Measurements from ENCODE around the gene RIBC2.
"Not testable (repeated sequence)": the region's sequence is repeated elsewhere in the genome, so short reads cannot be mapped to it uniquely, and the experiment has no call there.

Gene RIBC2

GRCh38 chr22:45413368-45414211 lies at the start of gene RIBC2, which contains the start of gene SMC1B:
Gene RIBC2, plus strand, starts transcription at chr22:45413693. Its CDS starts 194 bp downstream, at chr22:45413887.
Gene SMC1B, minus strand, starts transcription at chr22:45413599. Its CDS starts 32 bp downstream, at chr22:45413567.
- TF ChIP-seq OSR1 (CRISPR knock-in tag; IDR thresholded peaks at IDR 0.05) (no peak), CREB5 (CRISPR knock-in tag; IDR thresholded peaks at IDR 0.05; ENCODE audit: low read depth) (no peak), ISL1 (CRISPR knock-in tag; IDR thresholded peaks at IDR 0.05) (no peak), RARB (CRISPR knock-in tag; IDR thresholded peaks at IDR 0.05) (no peak), TSHZ2 (CRISPR knock-in tag; IDR thresholded peaks at IDR 0.05) (no peak), GLIS3 (CRISPR knock-in tag; IDR thresholded peaks at IDR 0.05) (no peak), PATZ1 (CRISPR knock-in tag; IDR thresholded peaks at IDR 0.05; ENCODE audit: borderline replicate concordance) (no peak), ZC3H10 (CRISPR knock-in tag; IDR thresholded peaks at IDR 0.05) (no peak), ARNTL (CRISPR knock-in tag; IDR thresholded peaks at IDR 0.05; ENCODE audit: borderline replicate concordance, low read depth) (no peak), POU6F1 (CRISPR knock-in tag; IDR thresholded peaks at IDR 0.05; ENCODE audit: borderline replicate concordance, low read depth) (no peak), ZNF8 (CRISPR knock-in tag; IDR thresholded peaks at IDR 0.05) (no peak), ESRRG (CRISPR knock-in tag; IDR thresholded peaks at IDR 0.05) (no peak), CSDC2 (CRISPR knock-in tag; IDR thresholded peaks at IDR 0.05) (no peak), ZFP30 (CRISPR knock-in tag; IDR thresholded peaks at IDR 0.05) (no peak)
- no peak for ATAC-seq

GRCh38 chr22:45366713-45367112 lies 46.8 kb upstream of the RIBC2 start:
- TF ChIP-seq ARNTL (CRISPR knock-in tag; IDR thresholded peaks at IDR 0.05; ENCODE audit: borderline replicate concordance, low read depth) (no peak), SNAI2 (CRISPR knock-in tag; IDR thresholded peaks at IDR 0.05) (no peak), TCF4 (CRISPR knock-in tag; IDR thresholded peaks at IDR 0.05; ENCODE audit: borderline replicate concordance) (no peak), ZNF8 (CRISPR knock-in tag; IDR thresholded peaks at IDR 0.05) (no peak), POU6F1 (CRISPR knock-in tag; IDR thresholded peaks at IDR 0.05; ENCODE audit: borderline replicate concordance, low read depth) (no peak)
- no peak for ATAC-seq

GRCh38 chr22:45373592-45373991 lies 39.9 kb upstream of the RIBC2 start:
- ATAC-seq, result not testable (repeated sequence)

GRCh38 chr22:45376009-45376408 lies 37.5 kb upstream of the RIBC2 start:
- ATAC-seq, result no peak
- TF ChIP-seq TOX (CRISPR knock-in tag; IDR thresholded peaks at IDR 0.05; ENCODE audit: borderline replicate concordance) (no peak), ARNTL (CRISPR knock-in tag; IDR thresholded peaks at IDR 0.05; ENCODE audit: borderline replicate concordance, low read depth) (no peak), TCF4 (CRISPR knock-in tag; IDR thresholded peaks at IDR 0.05; ENCODE audit: borderline replicate concordance) (no peak), PPARA (CRISPR knock-in tag; IDR thresholded peaks at IDR 0.05; ENCODE audit: borderline replicate concordance) (no peak), PATZ1 (CRISPR knock-in tag; IDR thresholded peaks at IDR 0.05; ENCODE audit: borderline replicate concordance) (no peak), ZNF565 (CRISPR knock-in tag; conservative IDR thresholded peaks at IDR 0.05; ENCODE audit: low read depth) (no peak), CREB5 (CRISPR knock-in tag; IDR thresholded peaks at IDR 0.05; ENCODE audit: low read depth) (no peak), POU6F1 (CRISPR knock-in tag; IDR thresholded peaks at IDR 0.05; ENCODE audit: borderline replicate concordance, low read depth) (no peak)
